Aorta (tissue), 5 donors: ENCODE data around the gene FMN2. TPM values are rescaled to one million over a fixed set of nuclear protein-coding genes. Genes with fewer than 3 reads are reported as not detected.
"Not testable (repeated sequence)": the region's sequence is repeated elsewhere in the genome, so short reads cannot be mapped to it uniquely, and the experiment has no call there.

Source experiments
- ATAC-seq: fragments of 200-7000 bp; cut with Tn5 transposase; one replicate; pipeline ENCODE4 v1.9.1; 2022; ENCODE audit warnings: moderate library complexity; ENCODE audit not compliant: low FRiP score
- DNase-seq, 2 donors: peaks; one replicate each; pipeline ENCODE4 v3.0.0-alpha.2; 2020
- H3K27ac ChIP-seq, 2 donors: one replicate each; pipeline ENCODE4 v1.5.1; 2013; ENCODE audit warnings: low read length in 2 of 2, mild to moderate bottlenecking in 2 of 2, moderate library complexity in 2 of 2, control low read depth in 1 of 2, inconsistent platforms in 1 of 2, low read depth in 1 of 2
- H3K27me3 ChIP-seq, 2 donors: one replicate each; pipeline ENCODE4 v1.6.1; 2013; ENCODE audit warnings: control low read depth in 1 of 2, low read length in 1 of 2, mild to moderate bottlenecking in 1 of 2, moderate library complexity in 1 of 2; ENCODE audit not compliant: insufficient read depth in 2 of 2, control insufficient read depth in 1 of 2
- H3K36me3 ChIP-seq, 2 donors: one replicate each; pipeline ENCODE4 v1.6.1; 2013; ENCODE audit warnings: control low read depth in 1 of 2, low read length in 1 of 2, mild to moderate bottlenecking in 1 of 2; ENCODE audit not compliant: insufficient read depth in 2 of 2, control insufficient read depth in 1 of 2
- H3K4me1 ChIP-seq, 2 donors: one replicate each; pipeline ENCODE4 v1.6.1; 2013; ENCODE audit warnings: low read length in 2 of 2, control low read depth in 1 of 2, mild to moderate bottlenecking in 1 of 2, moderate library complexity in 1 of 2; ENCODE audit not compliant: insufficient read depth in 2 of 2, control insufficient read depth in 1 of 2
- H3K4me3 ChIP-seq, 2 donors: one replicate each; pipeline ENCODE4 v1.5.1; 2013; ENCODE audit warnings: low read length in 2 of 2, control low read depth in 1 of 2, mild to moderate bottlenecking in 1 of 2
- H3K9me3 ChIP-seq: one replicate; pipeline ENCODE4 v1.6.1; 2013; ENCODE audit warnings: mild to moderate bottlenecking, low read length; ENCODE audit not compliant: control insufficient read depth
- WGBS, 2 donors: extraction: QIAGEN DNeasy Blood & Tissue Kit; methylation state at CpG; one replicate each; pipeline ENCODE4 v1.1.7; 2013; 5-methylcytosine and 5-hydroxymethylcytosine counted together
- intact Hi-C, 2 donors: fragments of 100-400 bp; cut with DNase I; formaldehyde crosslinking; loops; one replicate each; pipeline versions ENCODE4 v1.14.2 to v1.15.0; 2022
- polyA plus RNA-seq, 2 donors: library from polyadenylated mRNA; stranded (reverse); fragments of 200-250 nt; gene quantifications; one replicate each; pipeline ENCODE4 v1.2.3, GENCODE V29; 2013
- total RNA-seq, 2 donors: library from RNA; stranded (reverse); fragmentation: NEBNext Ultra II Directional; extraction: Animal tissue kit (Norgen Biotek cat#: 25700); gene quantifications; one replicate each; pipeline ENCODE4 v1.2.1, GENCODE V29; 2021
- donor health status: healthy with polysubstance abuse.
- donor health status: Bipolar disorder and iron deficiency.
- donor health status: DM: no; HTN: no; CAD: no.
- donor health status: DM: no; HTN: no; CAD: no.
- donor health status: DM: yes; HTN: yes; CAD: no.

The FMN2 gene
- total and polyA plus RNA-seq, 4 donors = 0.10 to 1.1 (median 0.91) TPM

DNA sequence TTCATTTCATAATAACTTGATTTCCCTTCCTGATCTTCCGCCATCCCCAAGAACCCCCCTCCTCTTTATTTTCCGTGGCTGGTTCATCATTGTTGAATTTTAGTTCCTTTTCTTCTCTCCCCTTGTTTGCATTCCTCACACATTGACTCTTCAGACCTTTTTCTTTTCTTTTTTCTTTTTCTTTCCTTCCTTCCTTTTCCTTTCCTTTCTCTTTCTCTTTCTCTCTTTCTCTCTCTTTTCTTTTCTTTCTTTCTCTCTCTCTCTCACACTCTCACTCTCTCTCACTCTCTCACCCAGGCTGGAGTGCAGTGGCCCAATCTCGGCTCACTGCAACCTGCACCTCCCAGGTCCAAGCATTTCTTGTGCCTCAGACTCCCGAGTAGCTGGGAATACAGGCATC lies 231.3 kb downstream of the FMN2 start:
- DNase-seq (no peak), ATAC-seq (no peak)
- intact Hi-C loops = no loop called here
- H3K4me3 ChIP-seq = no peak overlapping the region
- no peak overlapping the region for H3K27ac ChIP-seq
- no peaks in the 10 kb centered on the region for H3K4me1 ChIP-seq
- WGBS, 2 donors = 83 to 85% methylated on average over 4 of the region's 4 CpGs
- H3K9me3 ChIP-seq = no peaks in the 10 kb centered on the region
- H3K36me3 ChIP-seq = no peaks in the 10 kb centered on the region
- H3K27me3 ChIP-seq = no peaks in the 10 kb centered on the region

DNA sequence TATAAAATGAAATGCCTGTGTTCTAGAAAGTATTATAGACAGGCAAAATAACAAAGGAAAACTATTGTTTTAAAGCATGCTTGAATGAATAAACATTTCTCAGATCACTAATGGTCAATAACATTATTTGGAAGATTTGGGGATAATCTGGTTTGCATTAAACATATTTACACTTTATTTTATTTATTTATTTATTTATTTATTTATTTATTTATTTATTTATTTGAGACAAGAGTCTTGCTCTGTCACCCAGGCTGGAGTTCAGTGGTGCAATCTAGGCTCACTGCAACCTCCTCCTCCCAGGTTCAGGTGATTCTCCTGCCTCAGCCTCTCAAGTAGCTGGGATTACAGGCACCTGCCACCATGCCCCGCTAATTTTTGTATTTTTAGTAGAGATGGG lies 236.7 kb downstream of the FMN2 start:
- H3K4me3 ChIP-seq, ATAC-seq, H3K27me3 ChIP-seq, H3K4me1 ChIP-seq, intact Hi-C loops, DNase-seq, H3K36me3 ChIP-seq, H3K27ac ChIP-seq, H3K9me3 ChIP-seq: not testable (repeated sequence)
- WGBS, 2 donors = 95 to 100% methylated on average over 1 of the region's 1 CpG

GRCh38 chr1:240329443-240329842 lies 237.8 kb downstream of the FMN2 start:
- Histone ChIP-seq H3K9me3 (no peaks in the 10 kb centered on the region), H3K36me3 (no peaks in the 10 kb centered on the region), H3K27ac (no peak overlapping the region), H3K27me3 (no peaks in the 10 kb centered on the region), H3K4me3 (no peak overlapping the region), H3K4me1 (no peaks in the 10 kb centered on the region)
- 15 to 18% methylated on average over 6 of the region's 6 CpGs for WGBS, 2 donors
- ATAC-seq = no peak
- no peak for DNase-seq
- intact Hi-C loops = no loop called here

- WGBS, 2 donors = 26 to 37% methylated on average over 3 of the region's 3 CpGs
- H3K4me3 ChIP-seq = no peak overlapping the region
- intact Hi-C loops = no loop called here
Measured at GRCh38 chr1:240332672-240333071, 241.0 kb downstream of the FMN2 start.

GRCh38 chr1:240337781-240338180 lies 246.1 kb downstream of the FMN2 start:
- H3K27me3 ChIP-seq = no peaks in the 10 kb centered on the region
- H3K4me3 ChIP-seq = no peak overlapping the region
- no peak overlapping the region for H3K27ac ChIP-seq
- ATAC-seq (peak; percentile 29), DNase-seq (no peak)
- H3K36me3 ChIP-seq = no peaks in the 10 kb centered on the region
- 27 to 28% methylated on average over 5 of the region's 5 CpGs for WGBS, 2 donors
- H3K9me3 ChIP-seq = no peaks in the 10 kb centered on the region
- intact Hi-C loops = no loop called here
- H3K4me1 ChIP-seq = no peaks in the 10 kb centered on the region

More at GRCh38 chr1:240332672-240333071, 241.0 kb downstream of the FMN2 start:
- no peaks in the 10 kb centered on the region for H3K9me3 ChIP-seq
- no peak for DNase-seq
- H3K36me3 ChIP-seq = no peaks in the 10 kb centered on the region
- no peaks in the 10 kb centered on the region for H3K4me1 ChIP-seq
- H3K27me3 ChIP-seq = no peaks in the 10 kb centered on the region
- H3K27ac ChIP-seq = no peak overlapping the region
- no peak for ATAC-seq

GRCh38 chr1:240338837-240339236 lies 247.2 kb downstream of the FMN2 start:
- Histone ChIP-seq H3K36me3 (no peaks in the 10 kb centered on the region), H3K4me1 (no peaks in the 10 kb centered on the region), H3K9me3 (no peaks in the 10 kb centered on the region), H3K27me3 (no peaks in the 10 kb centered on the region), H3K4me3 (no peak overlapping the region), H3K27ac (no peak overlapping the region)
- WGBS, 2 donors = 91 to 92% methylated on average over 9 of the region's 9 CpGs
- intact Hi-C loops = no loop called here
- no peak for DNase-seq
- no peak for ATAC-seq

- H3K4me3 ChIP-seq = no peak overlapping the region
- H3K27me3 ChIP-seq = no peaks in the 10 kb centered on the region
Measured at GRCh38 chr1:240341365-240342250, 249.9 kb downstream of the FMN2 start.

DNA sequence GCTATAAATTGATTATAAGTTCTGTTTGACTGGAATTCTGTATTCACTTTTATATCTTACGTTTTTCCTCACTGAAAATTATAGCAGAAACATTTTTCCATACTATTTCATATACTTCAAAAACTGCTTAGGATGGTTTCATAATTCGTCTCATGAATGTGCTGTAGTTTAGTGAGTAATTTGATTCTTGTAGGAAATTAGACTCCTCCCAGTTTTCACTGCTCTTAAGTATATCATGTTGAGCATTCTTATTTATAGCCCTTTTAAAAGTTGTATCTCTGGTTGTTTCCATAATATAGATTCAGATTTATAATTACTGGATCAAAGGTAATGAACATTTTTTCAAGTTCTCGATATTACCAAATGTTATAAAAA lies 250.6 kb downstream of the FMN2 start:
- intact Hi-C loops = no loop called here

More at GRCh38 chr1:240341365-240342250, 249.9 kb downstream of the FMN2 start:
- Histone ChIP-seq H3K4me1 (no peaks in the 10 kb centered on the region), H3K27ac (no peak overlapping the region), H3K36me3 (no peaks in the 10 kb centered on the region), H3K9me3 (no peaks in the 10 kb centered on the region)
- no peak for DNase-seq
- intact Hi-C loops = no loop called here
- no peak for ATAC-seq
- WGBS, 2 donors = 53 to 57% methylated on average over 6 of the region's 6 CpGs

DNA sequence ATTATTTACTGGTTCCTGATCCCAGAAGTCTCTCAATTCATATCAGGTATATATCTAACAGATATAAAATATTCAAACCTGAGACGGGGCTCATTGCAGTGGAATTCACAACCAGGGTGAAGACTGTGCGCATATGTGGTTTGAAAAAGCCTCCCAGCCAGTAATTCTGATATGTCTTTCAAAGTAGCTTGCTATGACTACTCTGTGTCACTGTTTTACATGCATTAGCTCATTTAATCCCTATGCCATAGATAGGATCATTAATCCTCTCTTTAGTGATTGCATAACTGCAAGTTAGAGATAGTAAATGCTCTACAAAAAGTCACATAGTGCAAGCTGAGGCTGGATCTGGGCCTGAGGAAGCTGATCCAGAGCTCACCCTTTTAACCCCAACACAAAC lies 251.4 kb downstream of the FMN2 start:
- H3K4me3 ChIP-seq = no peak overlapping the region
- H3K36me3 ChIP-seq = no peaks in the 10 kb centered on the region
- H3K9me3 ChIP-seq = no peaks in the 10 kb centered on the region
- no peak for ATAC-seq
- WGBS, 2 donors = 63 to 77% methylated on average over 2 of the region's 2 CpGs
- intact Hi-C loops = no loop called here
- no peak overlapping the region for H3K27ac ChIP-seq
- H3K4me1 ChIP-seq = no peaks in the 10 kb centered on the region
- DNase-seq = no peak
- H3K27me3 ChIP-seq = no peaks in the 10 kb centered on the region

More for the DNA sequence above, 250.6 kb downstream of the FMN2 start:
- Histone ChIP-seq H3K4me1 (no peaks in the 10 kb centered on the region), H3K9me3 (no peaks in the 10 kb centered on the region), H3K36me3 (no peaks in the 10 kb centered on the region), H3K27me3 (no peaks in the 10 kb centered on the region), H3K27ac (no peak overlapping the region), H3K4me3 (no peak overlapping the region)
- DNase-seq (no peak), ATAC-seq (no peak)
- 69 to 78% methylated on average over 3 of the region's 3 CpGs for WGBS, 2 donors
